A673 (cell line): Measurements from ENCODE around the gene NR5A1. TPM values are rescaled to one million over a fixed set of nuclear protein-coding genes. Genes with fewer than 3 reads are reported as not detected.

Experiments used
- BruUV-seq: library from RNA; stranded (reverse); fragments of 400-500 nt; replicated peaks from 2 replicates; lab custom pipeline; 2021; lab: Mats Ljungman, UMichigan
- CTCF ChIA-PET: fragments of 300-600 bp; sonication (Branson Sonifier 250); formaldehyde crosslinking; loops from one replicate; lab custom pipeline; 2022; ENCODE audit warnings: antibody characterized with exemption; lab: Charles Lee
- POLR2A ChIA-PET: fragments of 300-600 bp; sonication (Branson Sonifier 250); formaldehyde crosslinking; loops from one replicate; lab custom pipeline; 2022; ENCODE audit warnings: antibody characterized with exemption; ENCODE audit not compliant: low non-redundant PET; lab: Charles Lee
- DNase-seq: peaks from one replicate; pipeline ENCODE4 v3.0.0-alpha.2; 2015; ENCODE audit warnings: low spot score
- H3K27ac ChIP-seq: fragments of 200-600 bp; sonication (generic); 2 replicates; pipeline ENCODE4 v1.5.1; 2016; ENCODE audit warnings: mixed run types, low read depth, mild to moderate bottlenecking, mixed read lengths, antibody characterized with exemption, low read length; ENCODE audit not compliant: poor library complexity, severe bottlenecking
- H3K27me3 ChIP-seq: fragments of 200-600 bp; sonication (generic); replicated peaks from 2 replicates; pipeline ENCODE4 v1.6.1; 2017; ENCODE audit warnings: mixed run types, low read depth, mild to moderate bottlenecking, mixed read lengths, antibody characterized with exemption, low read length; ENCODE audit not compliant: insufficient read depth, poor library complexity
- H3K36me3 ChIP-seq: fragments of 200-600 bp; sonication (generic); 2 replicates; pipeline ENCODE4 v1.6.1; 2016; ENCODE audit warnings: mixed run types, mild to moderate bottlenecking, mixed read lengths, antibody characterized with exemption, low read length; ENCODE audit not compliant: insufficient read depth, poor library complexity, severe bottlenecking
- H3K4me1 ChIP-seq: fragments of 200-600 bp; sonication (generic); 2 replicates; pipeline ENCODE4 v1.6.1; 2017; ENCODE audit warnings: mixed run types, mild to moderate bottlenecking, mixed read lengths, antibody characterized with exemption, low read length; ENCODE audit not compliant: insufficient read depth, poor library complexity, severe bottlenecking
- H3K4me3 ChIP-seq: fragments of 200-600 bp; sonication (generic); 2 replicates; pipeline ENCODE4 v1.5.1; 2016; ENCODE audit warnings: low read depth, mixed run types, mild to moderate bottlenecking, mixed read lengths, low read length; ENCODE audit not compliant: poor library complexity, severe bottlenecking
- H3K9me3 ChIP-seq: fragments of 200-600 bp; sonication (generic); 2 replicates; pipeline ENCODE4 v1.6.1; 2016; ENCODE audit warnings: mixed run types, low read depth, mild to moderate bottlenecking, mixed read lengths, antibody characterized with exemption, low read length; ENCODE audit not compliant: poor library complexity, severe bottlenecking
- CTCF ChIP-seq: fragments of 300-800, 200-600 bp; sonication (generic); conservative IDR thresholded peaks from 2 replicates; pipeline ENCODE4 v1.5.1; 2017; ENCODE audit warnings: low read depth, mild to moderate bottlenecking, antibody characterized with exemption, low read length, moderate library complexity, mixed read lengths
- EZH2 ChIP-seq: fragments of 200-600 bp; sonication (generic); IDR thresholded peaks from 2 replicates; pipeline ENCODE4 v1.6.1; 2017; ENCODE audit warnings: borderline replicate concordance, low read depth, mild to moderate bottlenecking, mixed read lengths, antibody characterized with exemption, low read length; ENCODE audit not compliant: poor library complexity, severe bottlenecking
- intact Hi-C: fragments of 100-400 bp; cut with micrococcal nuclease; formaldehyde crosslinking; loops from one replicate; pipeline ENCODE4 v1.10.0; 2022; ENCODE audit not compliant: unreplicated experiment
- total RNA-seq: library from RNA; stranded (reverse); gene quantifications from 2 replicates; pipeline ENCODE4 v1.2.3, GENCODE V29; 2021

Gene NR5A1
- total RNA-seq, 1 experiment from 2014 or later, result not detected

- Histone ChIP-seq H3K36me3 (no peaks in the 10 kb centered on the region), H3K27ac (no peak overlapping the region), H3K4me3 (no peak overlapping the region), H3K27me3 (no peaks in the 10 kb centered on the region), H3K4me1 (no peaks in the 10 kb centered on the region), H3K9me3 (no peaks in the 10 kb centered on the region)
- TF ChIP-seq EZH2 (no peak), CTCF (no peak)
- intact Hi-C loops, result no loop called here
- CTCF ChIA-PET, result interaction anchor here (0.6 kb wide), 1 partner anchor 101 kb away, joined by 5 read pairs; no protein-coding TSS in a partner anchor
- no TSS peak for BruUV-seq
- no peak for DNase-seq
- POLR2A ChIA-PET, result interaction anchor here (0.6 kb wide), 1 partner anchor 29 kb away, joined by 5 read pairs; no protein-coding TSS in a partner anchor
Observed at GRCh38 chr9:124436320-124436719, 70.9 kb downstream of the NR5A1 start.

Other genes with a start within 250 kb of the NR5A1 start
- gene NEK6, start 249.4 kb downstream of the NR5A1 start, total RNA-seq, result 23.3 and 35.9 TPM in 2 replicates
- gene PSMB7, start 92.0 kb downstream of the NR5A1 start, total RNA-seq, result 355 and 380 TPM in 2 replicates
- gene ADGRD2, start 56.9 kb downstream of the NR5A1 start, total RNA-seq, result not detected in 2 replicates